Glomerular visceral epithelial cell (primary cell): ENCODE data around the gene VAMP1.

ENCODE experiments used
- DNase-seq: peaks from one replicate; pipeline ENCODE4 v3.0.0-alpha.2; 2016; ENCODE audit errors: extremely low spot score

The VAMP1 gene

GRCh38 chr12:6425590-6426531 is 44.6 kb downstream of the VAMP1 start:
- DNase-seq = no peak

- DNase-seq = no peak
Measured at GRCh38 chr12:6424866-6425265, 45.6 kb downstream of the VAMP1 start.

- no peak for DNase-seq
Measured at GRCh38 chr12:6424008-6424347, 46.5 kb downstream of the VAMP1 start.

DNA sequence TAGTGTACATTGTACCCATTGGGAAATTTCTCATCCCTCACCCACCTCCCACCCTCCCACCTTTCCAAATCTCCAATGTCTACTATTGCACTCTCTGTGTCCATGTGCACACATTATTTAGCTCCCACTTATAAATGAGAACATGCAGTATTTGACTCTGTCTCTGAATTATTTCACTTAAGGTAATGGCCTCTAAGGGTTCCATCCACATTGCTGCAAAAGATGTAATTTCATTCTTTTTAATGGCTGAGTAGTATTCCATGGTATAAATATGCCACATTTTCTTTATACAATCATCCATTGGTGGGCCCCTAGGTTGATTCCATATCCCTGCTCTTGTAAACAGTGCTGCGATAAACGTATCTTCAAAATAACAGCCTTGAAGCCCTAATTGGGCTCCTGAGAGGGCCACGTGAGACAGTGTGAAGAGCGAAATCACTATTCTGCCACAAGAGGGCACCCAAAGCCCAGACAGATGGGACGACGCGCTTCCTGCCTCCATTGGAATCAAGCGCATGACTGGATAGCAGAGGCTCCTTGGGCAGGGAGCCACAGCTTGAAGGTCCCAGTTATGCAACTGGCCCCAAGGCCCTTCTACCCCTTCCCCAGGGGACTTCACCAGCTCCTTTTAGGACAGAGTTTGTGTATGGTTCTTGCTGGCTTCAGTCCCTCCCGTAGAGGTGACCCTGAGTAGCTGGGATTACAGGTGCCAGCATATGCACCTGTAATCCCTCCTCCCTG is 47.0 kb downstream of the VAMP1 start:
- DNase-seq = peak; percentile 88

- DNase-seq = no peak
Measured at GRCh38 chr12:6420364-6420763, 50.1 kb downstream of the VAMP1 start.

DNA sequence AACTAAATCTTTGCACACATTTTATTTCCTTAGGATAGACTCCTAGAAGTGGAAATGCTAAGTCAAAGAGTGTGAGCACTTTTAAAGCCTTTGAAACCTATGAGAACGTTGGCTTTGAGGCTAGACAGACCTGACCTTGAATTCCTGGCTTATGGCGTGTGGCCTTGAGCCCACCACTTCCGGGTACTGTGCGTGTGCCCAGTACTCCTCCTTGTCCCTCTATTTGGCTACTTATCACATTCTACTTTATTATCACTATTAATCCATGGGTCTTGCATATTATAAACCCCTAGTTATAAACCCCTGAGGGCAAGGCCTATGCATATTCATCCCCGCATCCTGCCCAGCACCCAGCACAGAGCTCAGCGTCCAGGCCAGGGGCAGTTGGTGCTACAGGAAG is 51.7 kb downstream of the VAMP1 start:
- DNase-seq = no peak

GRCh38 chr12:6416596-6416995 is 53.9 kb downstream of the VAMP1 start:
- DNase-seq = no peak
